SK-N-SH (cell line): ENCODE results near the gene CYP27C1. TPM values are rescaled to one million over a fixed set of nuclear protein-coding genes. Genes with fewer than 3 reads are reported as not detected.

Experiments used
- CTCF ChIA-PET: fragments of 300-600, 350-600 bp; formaldehyde crosslinking; extraction: SDS; loops from one replicate; lab custom pipeline; 2021; lab: Yijun Ruan, JAX
- POLR2A ChIA-PET: fragments of 350-600 bp; sonication (Branson Sonifier 250); formaldehyde crosslinking; extraction: SDS; loops from one replicate; lab custom pipeline; 2020; ENCODE audit warnings: antibody characterized with exemption, inconsistent platforms; lab: Yijun Ruan, JAX
- DNase-seq: peaks from one replicate; pipeline ENCODE4 v3.0.0; 2012
- H2AFZ ChIP-seq: fragments of 200-600 bp; sonication (generic); 2 replicates; pipeline ENCODE4 v1.8.1; 2016; ENCODE audit warnings: antibody characterized with exemption, mild to moderate bottlenecking, low read depth
- H3F3A ChIP-seq: fragments of 200-600 bp; sonication (generic); replicated peaks from 2 replicates; pipeline ENCODE3; 2016; ENCODE audit warnings: antibody characterized with exemption, mild to moderate bottlenecking; ENCODE audit not compliant: insufficient read depth
- H3K27ac ChIP-seq, 2 experiments: fragments of 200-500 bp in 1 of 2; fragments of 200-600 bp in 1 of 2; sonication (Bioruptor generic) in 1 of 2; sonication (generic), shearing (Covaris generic) in 1 of 2; 2 replicates each; pipeline versions ENCODE4 v1.5.1 to v1.6.1; 2014 to 2016; ENCODE audit warnings: low read depth in 2 of 2, inconsistent platforms in 1 of 2, low read length in 1 of 2, mild to moderate bottlenecking in 1 of 2, mixed read lengths in 1 of 2
- H3K27me3 ChIP-seq: fragments of 200-600 bp; sonication (generic), shearing (Covaris generic); 2 replicates; pipeline ENCODE4 v1.6.1; 2016; ENCODE audit warnings: mixed run types; ENCODE audit not compliant: insufficient read depth
- H3K36me3 ChIP-seq, 2 experiments: fragments of 200-500 bp in 1 of 2; fragments of 200-600 bp in 1 of 2; sonication (Bioruptor generic) in 1 of 2; sonication (generic) in 1 of 2; replicated peaks in 1 of 2; 2 replicates each; pipeline versions ENCODE3 to v1.5.1; 2014 to 2016; ENCODE audit warnings: low read length in 1 of 2, mild to moderate bottlenecking in 1 of 2; ENCODE audit not compliant: insufficient read depth in 2 of 2, control insufficient read depth in 1 of 2
- H3K4me1 ChIP-seq, 2 experiments: fragments of 200-500 bp in 1 of 2; fragments of 200-600 bp in 1 of 2; sonication (Bioruptor generic) in 1 of 2; sonication (generic), shearing (Covaris generic) in 1 of 2; 2 replicates each; pipeline versions ENCODE4 v1.5.1 to v1.6.1; 2014 to 2016; ENCODE audit warnings: low read depth in 1 of 2, low read length in 1 of 2, mixed run types in 1 of 2; ENCODE audit not compliant: insufficient read depth in 2 of 2, control insufficient read depth in 1 of 2
- H3K4me2 ChIP-seq: fragments of 200-600 bp; sonication (generic), shearing (Covaris generic); 2 replicates; pipeline ENCODE4 v1.6.1; 2017; ENCODE audit warnings: mixed run types
- H3K4me3 ChIP-seq, 2 experiments: fragments of 200-500 bp in 1 of 2; fragments of 200-600 bp in 1 of 2; sonication (Bioruptor generic) in 1 of 2; sonication (generic), shearing (Covaris generic) in 1 of 2; 2 replicates each; pipeline versions ENCODE4 v1.5.1 to v1.8.1; 2014 to 2016; ENCODE audit warnings: low read depth in 2 of 2, inconsistent platforms in 1 of 2, low read length in 1 of 2, mild to moderate bottlenecking in 1 of 2, mixed read lengths in 1 of 2, moderate library complexity in 1 of 2
- H3K79me2 ChIP-seq: fragments of 200-600 bp; sonication (generic); 2 replicates; pipeline ENCODE4 v1.8.1; 2017; ENCODE audit warnings: mild to moderate bottlenecking; ENCODE audit not compliant: insufficient read depth
- H3K9ac ChIP-seq: fragments of 200-600 bp; sonication (generic); 2 replicates; pipeline ENCODE4 v1.6.1; 2017; ENCODE audit warnings: mixed run types
- H3K9me2 ChIP-seq: fragments of 200-600 bp; sonication (generic); 2 replicates; pipeline ENCODE4 v1.6.1; 2017; ENCODE audit warnings: mixed run types
- H3K9me3 ChIP-seq: fragments of 200-600 bp; sonication (generic); 2 replicates; pipeline ENCODE4 v1.6.1; 2017; ENCODE audit warnings: mixed run types, mild to moderate bottlenecking, moderate library complexity
- H4K20me1 ChIP-seq: fragments of 200-600 bp; sonication (generic); 2 replicates; pipeline ENCODE4 v1.6.1; 2017; ENCODE audit warnings: mild to moderate bottlenecking, mixed run types; ENCODE audit not compliant: insufficient read depth
- CTCF ChIP-seq: fragments of 200-600 bp; sonication (generic); IDR thresholded peaks from 2 replicates; pipeline ENCODE4 v1.6.1; 2017; ENCODE audit warnings: antibody characterized with exemption, mild to moderate bottlenecking, moderate library complexity
- EP300 ChIP-seq, 2 experiments: IDR thresholded peaks; 2 replicates each; pipeline versions ENCODE4 v1.4.0 to v1.6.1; 2012; ENCODE audit warnings: borderline replicate concordance in 1 of 2, low read depth in 1 of 2, low read length in 1 of 2
- EZH2phosphoT487 ChIP-seq: fragments of 200-600 bp; sonication (generic); IDR thresholded peaks from 2 replicates; pipeline ENCODE4 v1.6.1; 2017; ENCODE audit warnings: low read depth, mixed run types, mild to moderate bottlenecking, antibody characterized with exemption, moderate library complexity, borderline replicate concordance
- FOXJ3 ChIP-seq: sonication (generic); formaldehyde crosslinking; IDR thresholded peaks from 2 replicates; pipeline ENCODE4 v1.5.1; 2020; ENCODE audit warnings: mild to moderate bottlenecking, missing genetic modification reagents
- GABPA ChIP-seq: IDR thresholded peaks from 2 replicates; pipeline ENCODE4 v1.4.0; 2012; ENCODE audit warnings: low read depth, mild to moderate bottlenecking
- IRF3 ChIP-seq: fragments of 150-350 bp; IDR thresholded peaks from 2 replicates; pipeline ENCODE4 v1.6.1; 2016; ENCODE audit warnings: mild to moderate bottlenecking, low read depth, low read length
- MAX ChIP-seq: IDR thresholded peaks from 2 replicates; pipeline ENCODE4 v1.4.0; 2012; ENCODE audit warnings: low read depth
- MEF2A ChIP-seq: IDR thresholded peaks from 2 replicates; pipeline ENCODE4 v1.4.0; 2012; ENCODE audit warnings: low read depth, borderline replicate concordance
- NFIC ChIP-seq: IDR thresholded peaks from 2 replicates; pipeline ENCODE4 v1.4.0; 2012; ENCODE audit warnings: borderline replicate concordance
- NRF1 ChIP-seq: IDR thresholded peaks from 2 replicates; pipeline ENCODE4 v1.6.1; 2012; ENCODE audit warnings: low read depth, mild to moderate bottlenecking, low read length
- PBX3 ChIP-seq: IDR thresholded peaks from 2 replicates; pipeline ENCODE4; 2012
- RCOR1 ChIP-seq: fragments of 150-350 bp; IDR thresholded peaks from 2 replicates; pipeline ENCODE4 v1.6.1; 2017; ENCODE audit warnings: antibody characterized with exemption, low read length
- RFX5 ChIP-seq: IDR thresholded peaks from 2 replicates; pipeline ENCODE4 v1.6.1; 2012; ENCODE audit warnings: mild to moderate bottlenecking, improper control_type of control experiment, low read length
- SMC3 ChIP-seq: IDR thresholded peaks from 2 replicates; pipeline ENCODE4 v1.6.1; 2012; ENCODE audit warnings: low read depth, low read length, improper control_type of control experiment
- TAF1 ChIP-seq: IDR thresholded peaks from 2 replicates; pipeline ENCODE4 v1.6.1; 2012; ENCODE audit warnings: low read depth, mild to moderate bottlenecking, low read length, moderate library complexity, borderline replicate concordance
- YY1 ChIP-seq: IDR thresholded peaks from 2 replicates; pipeline ENCODE4 v1.4.0; 2012; ENCODE audit warnings: low read depth, mild to moderate bottlenecking
- ZBTB33 ChIP-seq: IDR thresholded peaks from 2 replicates; pipeline ENCODE4 v1.4.0; 2012; ENCODE audit warnings: low read depth, borderline replicate concordance
- WGBS: methylation state at CpG from one replicate; pipeline ENCODE4 v1.1.6; 2017; ENCODE audit warnings: low lambda C conversion rate; 5-methylcytosine and 5-hydroxymethylcytosine counted together
- polyA plus RNA-seq, 3 experiments: library from polyadenylated mRNA; depleted of rRNA; stranded (reverse); fragments of >200 nt; gene quantifications; 2 replicates each; pipeline ENCODE4 v1.2.3, GENCODE V29; 2012

Gene CYP27C1
- polyA plus RNA-seq, 1 of the 3 experiments (the other 2 are of a cell fraction), result not detected

- no peak for TF ChIP-seq PBX3
- TF ChIP-seq GABPA, result no peak
- TF ChIP-seq CTCF, result no peak
- TF ChIP-seq IRF3, result no peak
- TF ChIP-seq MEF2A, result no peak
- no peak for TF ChIP-seq TAF1
- no peak for TF ChIP-seq NFIC
- no peak for TF ChIP-seq RCOR1
- TF ChIP-seq, all 33 proteins: peak for 0
Measured at GRCh38 chr2:127170021-127170420, 50.1 kb downstream of the CYP27C1 start (continued).

- no peak for DNase-seq
- H3F3A ChIP-seq, result no peaks in the 10 kb centered on the region
Measured at GRCh38 chr2:127169066-127169660, 50.9 kb downstream of the CYP27C1 start.

More at GRCh38 chr2:127169066-127169660, 50.9 kb downstream of the CYP27C1 start:
- Histone ChIP-seq H3K9me2 (no peaks in the 10 kb centered on the region), H3K4me2 (no peak overlapping the region), H3K9ac (no peak overlapping the region), H3K9me3 (no peaks in the 10 kb centered on the region), H3K27me3 (no peaks in the 10 kb centered on the region), H3K4me1 (peaks cover 0 to 16% of the 10 kb centered on the region in 2 experiments; a peak in 1 of 4 replicates), H4K20me1 (no peaks in the 10 kb centered on the region), H3K4me3 (no peak overlapping the region), H2AFZ (no peak overlapping the region), H3K79me2 (no peaks in the 10 kb centered on the region), H3K27ac (no peak overlapping the region), H3K36me3 (no peaks in the 10 kb centered on the region)
- ChIA-PET CTCF (interaction anchor here (0.9 to 12.1 kb wide), 4 partner anchors 11 to 99 kb away, joined by 3 to 80 read pairs (median 8); no protein-coding TSS in a partner anchor), POLR2A (no interaction called here)
- 83% methylated on average over 15 of the region's 15 CpGs for WGBS
- TF ChIP-seq TAF1, result no peak
- TF ChIP-seq PBX3, result no peak
- no peak for TF ChIP-seq NRF1
- TF ChIP-seq EZH2phosphoT487, result no peak
- no peak for TF ChIP-seq FOXJ3 (CRISPR knock-in tag)
- no peak for TF ChIP-seq RFX5
- TF ChIP-seq MAX, result no peak
- no peak for TF ChIP-seq IRF3
- no peak for TF ChIP-seq GABPA
- TF ChIP-seq MEF2A, result no peak
- TF ChIP-seq ZBTB33, result no peak
- TF ChIP-seq EP300 (IDR thresholded peaks at IDR 0.05; ENCODE audit: borderline replicate concordance in 1 of 2, low read depth in 1 of 2, low read length in 1 of 2), result no peak
- no peak for TF ChIP-seq SMC3
- TF ChIP-seq YY1, result no peak
